Measurements from ENCODE around the gene OTUB1.

OTUB1 gene

GRCh38 chr11:63974259-63975143 lies 11.7 kb upstream of the OTUB1 start, which contains the start of gene COX8A:
Gene COX8A (plus strand): TSS chr11:63974620. CDS start chr11:63974681, 61 bp downstream.
- peak; percentile 87 to 89 for DNase-seq (ENCODE audit: low read depth in 2 of 2)

GRCh38 chr11:63978551-63979239 lies 7.5 kb upstream of the OTUB1 start:
- DNase-seq (ENCODE audit: low read depth in 2 of 2), result no peak

GRCh38 chr11:63979426-63979825 lies 6.8 kb upstream of the OTUB1 start:
- no peak for DNase-seq (ENCODE audit: low read depth in 2 of 2)

GRCh38 chr11:63985812-63986155 lies 454 bp upstream of the OTUB1 start:
- peak in 1 of 2 donors; percentile 32 for DNase-seq (ENCODE audit: low read depth in 2 of 2)

DNA sequence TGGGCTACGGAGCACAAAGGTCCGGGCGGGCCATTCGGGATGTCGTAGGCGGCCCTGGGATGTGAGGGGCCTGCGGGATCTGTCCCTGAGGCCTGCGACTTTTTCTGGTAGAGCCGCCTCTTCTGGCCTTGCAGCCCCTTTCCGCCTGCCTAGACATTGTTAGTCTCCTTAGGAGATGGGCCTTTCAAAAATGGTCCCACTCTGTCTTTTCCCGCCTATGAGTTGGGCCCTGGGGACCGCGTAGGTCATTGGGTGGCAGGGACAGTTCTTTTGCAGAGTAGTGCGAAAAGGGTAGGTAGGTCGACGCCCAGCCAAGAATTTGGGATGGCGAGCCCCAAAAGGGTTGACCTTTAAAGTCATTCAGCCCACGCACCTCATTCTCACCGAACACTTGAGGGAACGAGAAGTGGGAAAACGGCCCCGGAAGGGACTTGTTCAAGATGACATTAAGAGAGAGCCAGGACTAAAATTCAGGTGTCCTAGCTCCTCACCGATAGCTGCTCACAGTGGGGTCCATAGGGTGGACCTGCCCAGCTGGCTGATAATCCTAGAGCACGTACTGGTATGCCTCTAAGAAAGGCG lies 785 bp downstream of the OTUB1 start:
- DNase-seq (ENCODE audit: low read depth in 2 of 2), result no peak

DNA sequence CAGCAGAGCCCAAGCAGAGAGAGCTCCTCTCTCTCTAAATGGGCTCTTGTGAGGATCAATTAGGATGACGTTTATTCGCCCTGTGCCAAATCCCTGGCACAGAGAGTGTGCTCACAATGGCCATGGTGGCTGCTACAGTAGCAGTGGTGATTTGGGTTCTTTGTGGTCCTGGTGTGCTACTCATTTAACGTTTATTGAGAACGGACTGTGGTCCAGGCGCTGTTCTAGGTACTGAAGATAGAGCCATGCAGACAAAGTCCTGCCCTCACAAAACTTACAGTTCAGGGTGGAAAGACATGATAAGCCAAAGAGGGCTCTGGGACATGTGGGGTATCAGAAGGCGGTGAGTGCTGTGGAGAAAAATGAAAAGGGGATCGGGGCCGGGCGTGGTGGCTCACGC lies 5.3 kb downstream of the OTUB1 start:
- no peak for DNase-seq (ENCODE audit: low read depth in 2 of 2)

GRCh38 chr11:63993100-63993499 lies 6.9 kb downstream of the OTUB1 start:
- no peak for DNase-seq (ENCODE audit: low read depth in 2 of 2)

GRCh38 chr11:63993993-63994392 lies 7.8 kb downstream of the OTUB1 start:
- no peak for DNase-seq (ENCODE audit: low read depth in 2 of 2)

DNA sequence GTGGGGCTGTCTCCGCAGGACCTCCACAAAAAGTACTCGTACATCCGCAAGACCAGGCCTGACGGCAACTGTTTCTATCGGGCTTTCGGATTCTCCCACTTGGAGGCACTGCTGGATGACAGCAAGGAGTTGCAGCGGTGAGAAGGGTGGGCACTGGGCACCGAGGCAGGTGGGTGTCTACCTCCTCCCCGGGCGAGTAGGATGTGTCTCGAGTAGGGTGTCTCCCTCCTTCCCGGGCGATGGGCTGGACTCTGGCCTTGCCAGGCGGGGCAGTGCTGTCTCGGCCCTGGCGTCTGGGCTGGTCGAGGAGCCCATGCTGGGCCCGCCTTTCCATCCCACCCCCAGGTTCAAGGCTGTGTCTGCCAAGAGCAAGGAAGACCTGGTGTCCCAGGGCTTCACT lies 10.3 kb downstream of the OTUB1 start:
- no peak for DNase-seq (ENCODE audit: low read depth in 2 of 2)

DNA sequence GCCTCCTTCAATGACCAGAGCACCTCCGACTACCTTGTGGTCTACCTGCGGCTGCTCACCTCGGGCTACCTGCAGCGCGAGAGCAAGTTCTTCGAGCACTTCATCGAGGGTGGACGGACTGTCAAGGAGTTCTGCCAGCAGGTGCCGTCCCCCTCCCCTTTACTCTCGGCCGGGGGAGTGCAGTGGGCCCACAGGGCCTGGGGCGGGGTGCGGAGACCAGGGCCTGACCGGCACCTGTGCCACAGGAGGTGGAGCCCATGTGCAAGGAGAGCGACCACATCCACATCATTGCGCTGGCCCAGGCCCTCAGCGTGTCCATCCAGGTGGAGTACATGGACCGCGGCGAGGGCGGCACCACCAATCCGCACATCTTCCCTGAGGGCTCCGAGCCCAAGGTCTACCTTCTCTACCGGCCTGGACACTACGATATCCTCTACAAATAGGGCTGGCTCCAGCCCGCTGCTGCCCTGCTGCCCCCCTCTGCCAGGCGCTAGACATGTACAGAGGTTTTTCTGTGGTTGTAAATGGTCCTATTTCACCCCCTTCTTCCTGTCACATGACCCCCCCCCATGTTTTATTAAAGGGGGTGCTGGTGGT lies 11.0 kb downstream of the OTUB1 start:
- DNase-seq (ENCODE audit: low read depth in 2 of 2), result no peak

GRCh38 chr11:63997801-63998337 lies 11.6 kb downstream of the OTUB1 start:
- DNase-seq (ENCODE audit: low read depth in 2 of 2), result no peak

DNA sequence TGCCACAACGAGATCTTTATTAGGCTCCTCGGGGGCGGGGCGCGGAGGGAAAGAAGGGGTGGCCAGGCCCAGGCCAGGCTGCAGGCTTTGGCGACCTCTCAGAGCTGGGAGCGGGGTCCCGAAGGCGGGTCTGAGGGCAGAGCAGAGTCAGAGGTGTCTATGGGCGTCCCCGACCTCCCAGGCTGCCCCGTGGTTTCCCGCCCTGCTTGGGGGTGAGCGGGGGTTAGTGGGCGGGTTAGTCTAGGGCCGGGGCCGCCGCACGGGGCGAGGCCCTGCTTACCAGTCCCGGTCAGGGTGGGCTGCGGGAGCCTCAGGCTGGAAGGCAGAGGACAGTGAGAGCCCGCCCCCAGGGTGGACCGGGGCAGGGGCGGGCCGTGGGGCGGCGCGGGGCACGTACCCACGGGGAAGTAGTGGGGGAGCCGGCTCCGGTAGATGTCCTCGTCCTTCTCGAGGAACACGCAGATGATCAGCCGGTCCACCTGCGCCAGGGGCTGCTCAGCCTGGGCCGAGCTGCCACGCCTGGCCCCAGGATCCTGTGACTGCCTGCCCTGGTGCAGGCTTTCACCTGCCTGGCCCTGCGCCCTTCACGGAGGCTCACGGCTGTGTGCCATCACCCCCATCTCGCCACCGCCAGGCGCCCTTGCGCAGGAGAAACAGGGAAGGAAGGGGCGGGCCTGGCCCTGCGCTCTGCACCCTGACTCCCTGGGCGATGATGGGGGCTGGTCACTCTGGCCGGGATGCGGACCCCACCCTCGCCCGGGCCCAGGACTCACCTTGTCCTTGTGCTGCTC lies 12.5 kb downstream of the OTUB1 start:
- no peak for DNase-seq (ENCODE audit: low read depth in 2 of 2)

- DNase-seq (ENCODE audit: low read depth in 2 of 2), result peak; percentile 24 to 37
These were observed 13.2 kb downstream of the OTUB1 start for GRCh38 chr11:63999349-64000025.

- peak; percentile 27 to 41 for DNase-seq (ENCODE audit: low read depth in 2 of 2)
These were observed 13.9 kb downstream of the OTUB1 start for GRCh38 chr11:64000026-64000739.

GRCh38 chr11:64000740-64001483 lies 14.7 kb downstream of the OTUB1 start:
- no peak for DNase-seq (ENCODE audit: low read depth in 2 of 2)

DNA sequence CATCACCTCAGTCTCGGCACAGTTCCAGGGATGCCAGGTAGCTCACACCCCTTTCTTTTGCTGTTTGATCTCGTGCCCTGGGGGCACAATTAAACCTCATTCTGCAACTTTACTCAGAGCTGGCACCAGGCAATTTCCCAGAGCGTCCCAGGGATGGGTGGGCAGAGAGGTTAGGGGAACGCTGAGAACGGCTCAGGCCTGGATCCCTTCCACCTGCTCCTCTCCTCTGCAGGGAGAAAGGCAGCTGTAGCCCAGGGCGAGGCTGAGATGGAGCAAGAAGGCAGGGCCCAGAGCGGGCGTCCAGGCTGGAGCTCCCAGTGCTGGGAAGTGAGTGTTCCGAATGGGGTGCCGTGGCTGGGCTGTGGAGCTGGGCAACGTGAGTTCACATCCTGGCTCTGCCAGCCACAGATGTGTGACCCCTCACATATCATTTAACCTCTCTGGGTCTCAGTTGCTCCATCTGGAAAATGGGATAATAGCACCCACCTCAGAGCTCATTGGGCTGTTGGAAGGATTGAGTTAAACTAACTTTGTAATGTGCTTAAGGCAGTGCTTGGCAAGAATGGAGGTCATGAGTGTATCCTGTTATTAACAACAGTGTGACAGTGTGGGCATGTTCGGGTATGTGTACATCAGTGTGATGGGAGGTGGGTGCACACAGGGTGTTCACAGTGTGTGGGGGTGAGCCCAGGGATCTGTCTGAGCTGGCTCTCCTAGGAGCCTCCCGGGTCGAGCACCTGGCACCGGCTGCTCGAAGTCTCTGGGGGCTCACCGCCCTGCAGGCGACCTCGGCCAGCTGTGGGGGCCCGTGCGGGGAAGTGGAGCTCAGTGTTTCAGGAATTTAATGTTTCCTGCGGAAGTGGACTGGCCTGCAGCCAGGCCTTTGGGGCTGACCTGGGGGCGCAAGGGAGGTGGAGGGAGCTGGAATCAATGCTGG lies 15.5 kb downstream of the OTUB1 start:
- no peak for DNase-seq (ENCODE audit: low read depth in 2 of 2)

DNA sequence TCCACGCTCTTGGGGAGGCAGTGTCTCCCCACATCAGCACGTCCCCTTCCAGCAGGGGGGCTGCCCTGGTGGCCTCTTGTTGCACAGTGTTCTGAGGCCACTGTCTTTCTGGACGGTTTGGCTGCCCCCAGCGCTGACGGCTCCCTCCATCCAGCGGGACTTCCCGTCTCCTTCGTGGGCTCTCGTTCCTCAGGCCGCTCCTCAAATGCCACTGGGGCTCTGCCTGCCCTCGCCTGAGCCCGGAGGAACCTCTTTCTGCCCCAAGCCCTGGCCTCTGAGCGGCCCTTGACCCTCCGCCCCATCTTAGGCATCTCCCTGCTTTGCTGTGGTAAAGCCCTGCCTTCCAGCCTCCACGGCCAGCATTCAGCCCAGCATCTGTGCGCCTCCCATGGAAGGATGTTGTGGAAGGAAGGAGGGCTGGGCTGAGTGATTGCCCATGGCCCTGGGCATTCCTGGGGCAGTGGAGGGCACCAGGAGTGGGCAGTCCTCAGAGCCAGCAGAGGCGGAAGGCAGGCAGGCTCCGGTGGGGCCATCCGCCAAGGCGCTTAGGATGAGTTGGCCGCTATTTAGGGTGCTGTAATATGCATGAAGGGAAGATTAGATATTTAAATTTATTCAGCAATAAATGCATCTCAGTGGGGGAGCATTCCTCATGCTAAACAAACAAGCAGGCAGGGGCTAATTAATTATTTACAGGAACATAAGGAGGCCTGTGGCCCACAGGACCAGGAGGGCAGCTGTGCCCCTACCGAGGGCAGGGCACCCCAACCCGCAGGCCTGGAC lies 17.8 kb downstream of the OTUB1 start:
- DNase-seq (ENCODE audit: low read depth in 2 of 2), result no peak
